HepG2 (cell line): ENCODE data around the gene BMPER.

Experiments
- HDAC2 ChIP-seq: sonication (generic); formaldehyde crosslinking; IDR thresholded peaks from 2 replicates; pipeline ENCODE4 v1.4.0; 2020; ENCODE audit warnings: missing genetic modification reagents
- JUND ChIP-seq: sonication (generic); formaldehyde crosslinking; IDR thresholded peaks from 2 replicates; pipeline ENCODE4 v1.8.0; 2022; ENCODE audit warnings: mild to moderate bottlenecking, missing genetic modification reagents
- TCF7 ChIP-seq: sonication (generic); IDR thresholded peaks from 2 replicates; pipeline ENCODE4 v1.6.1; 2016; ENCODE audit warnings: antibody characterized with exemption, low read depth
- YY1 ChIP-seq: IDR thresholded peaks from 2 replicates; pipeline ENCODE4 v1.6.1; 2011; ENCODE audit warnings: low read length, low read depth, moderate library complexity, mild to moderate bottlenecking; ENCODE audit not compliant: insufficient read depth, insufficient replicate concordance
- ZHX1 ChIP-seq: sonication (generic); formaldehyde crosslinking; IDR thresholded peaks from 2 replicates; pipeline ENCODE4 v1.8.1; 2022; ENCODE audit warnings: low read depth, mild to moderate bottlenecking, missing genetic modification reagents
- ZNF264 ChIP-seq: sonication (generic); formaldehyde crosslinking; IDR thresholded peaks from 2 replicates; pipeline ENCODE4 v1.4.0; 2020; ENCODE audit warnings: missing genetic modification reagents
- ZNF282 ChIP-seq: fragments of 450-650 bp; IDR thresholded peaks from 2 replicates; pipeline ENCODE4 v1.6.1; 2018; ENCODE audit not compliant: partially characterized antibody

GRCh38 chr7:33941418-33941817, 36.1 kb downstream of the BMPER start:
- no peak for TF ChIP-seq TCF7
- TF ChIP-seq YY1, result no peak
- no peak for TF ChIP-seq ZNF264 (CRISPR knock-in tag)
- TF ChIP-seq JUND (CRISPR knock-in tag), result no peak
- TF ChIP-seq ZNF282, result no peak
- no peak for TF ChIP-seq ZHX1 (CRISPR knock-in tag)
- TF ChIP-seq HDAC2 (CRISPR knock-in tag), result no peak
